HEK293 (cell line): Measurements from ENCODE around the gene IRAK3.

ENCODE experiments used
- CTCF ChIA-PET: fragments of 350-600 bp; formaldehyde crosslinking; extraction: SDS; loops from one replicate; lab custom pipeline; 2021; ENCODE audit warnings: antibody characterized with exemption; lab: Yijun Ruan, JAX
- POLR2A ChIA-PET: fragments of 300-600 bp; formaldehyde crosslinking; extraction: SDS; loops from one replicate; lab custom pipeline; 2020; ENCODE audit warnings: antibody characterized with exemption, inconsistent platforms; lab: Yijun Ruan, JAX
- H3K27ac ChIP-seq: fragments of 200-500 bp; sonication (Bioruptor generic); 2 replicates; pipeline ENCODE4 v1.5.1; 2014; ENCODE audit warnings: low read depth, low read length, control low read depth, inconsistent platforms; ENCODE audit errors: extremely low read depth
- H3K36me3 ChIP-seq, 2 experiments: fragments of 200-500 bp in 1 of 2; sonication (Bioruptor generic) in 1 of 2; 1 replicate in 1 of 2; 2 replicates in 1 of 2; pipeline ENCODE4 v1.5.1; 2014 to 2017; ENCODE audit warnings: inconsistent platforms in 2 of 2, low read length in 2 of 2; ENCODE audit not compliant: control insufficient read depth in 2 of 2, insufficient read depth in 1 of 2
- H3K4me1 ChIP-seq: fragments of 200-500 bp; sonication (Bioruptor generic); 2 replicates; pipeline ENCODE4 v1.5.1; 2014; ENCODE audit warnings: mild to moderate bottlenecking, low read length, inconsistent platforms; ENCODE audit not compliant: control insufficient read depth, insufficient read depth
- H3K4me3 ChIP-seq: 2 replicates; pipeline ENCODE4 v1.5.1; 2011; ENCODE audit warnings: low read depth, mild to moderate bottlenecking, control low read depth, low read length, moderate library complexity
- H3K9me3 ChIP-seq: fragments of 200-500 bp; sonication (Bioruptor generic); 2 replicates; pipeline ENCODE4 v1.5.1; 2014; ENCODE audit warnings: low read depth, low read length, inconsistent platforms; ENCODE audit not compliant: control insufficient read depth, insufficient read depth
- BCL6B ChIP-seq: fragments of 450-650 bp; formaldehyde crosslinking; IDR thresholded peaks from 2 replicates; pipeline ENCODE4 v1.5.1; 2017; ENCODE audit warnings: missing biosample characterization, missing genetic modification characterization
- GLIS2 ChIP-seq: fragments of 450-650 bp; formaldehyde crosslinking; IDR thresholded peaks from 2 replicates; pipeline ENCODE4 v1.5.1; 2016; ENCODE audit warnings: missing biosample characterization, missing genetic modification characterization
- HOXD13 ChIP-seq: sonication (generic); formaldehyde crosslinking; IDR thresholded peaks from 2 replicates; pipeline ENCODE4 v1.8.0; 2022; ENCODE audit warnings: missing genetic modification reagents, borderline replicate concordance
- KLF10 ChIP-seq: fragments of 450-650 bp; IDR thresholded peaks from 2 replicates; pipeline ENCODE4 v1.5.1; 2018; ENCODE audit warnings: missing biosample characterization, mild to moderate bottlenecking, missing genetic modification characterization
- KLF9 ChIP-seq: fragments of 450-650 bp; formaldehyde crosslinking; IDR thresholded peaks from 2 replicates; pipeline ENCODE4 v1.5.1; 2016; ENCODE audit warnings: missing biosample characterization, missing genetic modification characterization, low read depth
- PBX3 ChIP-seq: sonication (generic); formaldehyde crosslinking; IDR thresholded peaks from 2 replicates; pipeline ENCODE4 v1.8.1; 2022; ENCODE audit warnings: mild to moderate bottlenecking, moderate library complexity, missing genetic modification reagents
- SALL2 ChIP-seq: fragments of 450-650 bp; formaldehyde crosslinking; IDR thresholded peaks from 2 replicates; pipeline ENCODE4 v1.5.0; 2017; ENCODE audit warnings: missing biosample characterization, mild to moderate bottlenecking, missing genetic modification characterization, borderline replicate concordance
- SP7 ChIP-seq: fragments of 450-650 bp; formaldehyde crosslinking; IDR thresholded peaks from 2 replicates; pipeline ENCODE4 v1.5.1; 2016; ENCODE audit warnings: missing biosample characterization, missing genetic modification characterization
- WT1 ChIP-seq: fragments of 450-650 bp; formaldehyde crosslinking; IDR thresholded peaks from 2 replicates; pipeline ENCODE4 v1.5.1; 2016; ENCODE audit warnings: missing biosample characterization, missing genetic modification characterization
- YY2 ChIP-seq: fragments of 450-650 bp; formaldehyde crosslinking; IDR thresholded peaks from 2 replicates; pipeline ENCODE4 v1.5.1; 2016; ENCODE audit warnings: missing biosample characterization, missing genetic modification characterization
- ZBTB21 ChIP-seq: fragments of 450-650 bp; formaldehyde crosslinking; IDR thresholded peaks from 2 replicates; pipeline ENCODE4 v1.5.1; 2017; ENCODE audit warnings: missing biosample characterization, missing genetic modification characterization
- ZBTB8A ChIP-seq: fragments of 450-650 bp; formaldehyde crosslinking; IDR thresholded peaks from 2 replicates; pipeline ENCODE4 v1.5.1; 2016; ENCODE audit warnings: missing biosample characterization, missing genetic modification characterization
- ZNF140 ChIP-seq: fragments of 450-650 bp; formaldehyde crosslinking; IDR thresholded peaks from 2 replicates; pipeline ENCODE4 v1.5.1; 2016; ENCODE audit warnings: missing biosample characterization, missing genetic modification characterization
- ZNF223 ChIP-seq: fragments of 450-650 bp; formaldehyde crosslinking; IDR thresholded peaks from 2 replicates; pipeline ENCODE4 v1.5.1; 2016; ENCODE audit warnings: missing biosample characterization, missing genetic modification characterization
- ZNF26 ChIP-seq: fragments of 450-650 bp; formaldehyde crosslinking; IDR thresholded peaks from 2 replicates; pipeline ENCODE4 v1.5.1; 2016; ENCODE audit warnings: missing biosample characterization, missing genetic modification characterization
- ZNF266 ChIP-seq: fragments of 450-650 bp; formaldehyde crosslinking; IDR thresholded peaks from 2 replicates; pipeline ENCODE4 v1.5.1; 2016; ENCODE audit warnings: missing biosample characterization, missing genetic modification characterization, low read depth
- ZNF354C ChIP-seq: fragments of 450-650 bp; formaldehyde crosslinking; IDR thresholded peaks from 2 replicates; pipeline ENCODE4 v1.5.1; 2016; ENCODE audit warnings: missing biosample characterization, missing genetic modification characterization, low read depth, borderline replicate concordance
- ZNF366 ChIP-seq: fragments of 450-650 bp; formaldehyde crosslinking; conservative IDR thresholded peaks from 2 replicates; pipeline ENCODE4 v1.5.1; 2016; ENCODE audit warnings: missing biosample characterization, missing genetic modification characterization
- ZNF37A ChIP-seq: fragments of 450-650 bp; IDR thresholded peaks from 2 replicates; pipeline ENCODE4 v1.5.1; 2018; ENCODE audit warnings: missing biosample characterization, missing genetic modification characterization
- ZNF394 ChIP-seq: fragments of 450-650 bp; formaldehyde crosslinking; IDR thresholded peaks from 2 replicates; pipeline ENCODE4 v1.5.1; 2016; ENCODE audit warnings: missing biosample characterization, missing genetic modification characterization, mild to moderate bottlenecking, moderate library complexity, borderline replicate concordance
- ZNF404 ChIP-seq: fragments of 450-650 bp; formaldehyde crosslinking; IDR thresholded peaks from 2 replicates; pipeline ENCODE4 v1.5.1; 2017; ENCODE audit warnings: missing biosample characterization, missing genetic modification characterization
- ZNF433 ChIP-seq: fragments of 450-650 bp; formaldehyde crosslinking; IDR thresholded peaks from 2 replicates; pipeline ENCODE4 v1.5.1; 2016; ENCODE audit warnings: missing biosample characterization, missing genetic modification characterization, low read depth
- ZNF513 ChIP-seq: fragments of 450-650 bp; IDR thresholded peaks from 2 replicates; pipeline ENCODE4 v1.5.1; 2018; ENCODE audit warnings: missing biosample characterization, missing genetic modification characterization
- ZNF621 ChIP-seq: fragments of 450-650 bp; formaldehyde crosslinking; IDR thresholded peaks from 2 replicates; pipeline ENCODE4 v1.5.1; 2017; ENCODE audit warnings: missing biosample characterization, missing genetic modification characterization
- ZNF654 ChIP-seq: fragments of 450-650 bp; formaldehyde crosslinking; IDR thresholded peaks from 2 replicates; pipeline ENCODE4 v1.5.1; 2016; ENCODE audit warnings: low read depth, missing biosample characterization, missing genetic modification characterization
- ZNF677 ChIP-seq: fragments of 450-650 bp; IDR thresholded peaks from 2 replicates; pipeline ENCODE4 v1.5.0; 2018; ENCODE audit warnings: missing biosample characterization, mild to moderate bottlenecking, missing genetic modification characterization, moderate library complexity
- ZNF777 ChIP-seq: fragments of 450-650 bp; formaldehyde crosslinking; IDR thresholded peaks from 2 replicates; pipeline ENCODE4 v1.5.1; 2017; ENCODE audit warnings: missing biosample characterization, missing genetic modification characterization, borderline replicate concordance
- ZNF785 ChIP-seq: fragments of 450-650 bp; formaldehyde crosslinking; IDR thresholded peaks from 2 replicates; pipeline ENCODE4 v1.5.1; 2016; ENCODE audit warnings: missing biosample characterization, missing genetic modification characterization
- ZSCAN16 ChIP-seq: fragments of 450-650 bp; formaldehyde crosslinking; IDR thresholded peaks from 2 replicates; pipeline ENCODE4 v1.5.1; 2016; ENCODE audit warnings: missing biosample characterization, missing genetic modification characterization
- TF ChIP-seq, protein P1 (sequence below): fragments of 450-650 bp; formaldehyde crosslinking; IDR thresholded peaks from 2 replicates; pipeline ENCODE4 v1.5.1; 2016; ENCODE audit warnings: missing biosample characterization, missing genetic modification characterization

IRAK3 gene

DNA sequence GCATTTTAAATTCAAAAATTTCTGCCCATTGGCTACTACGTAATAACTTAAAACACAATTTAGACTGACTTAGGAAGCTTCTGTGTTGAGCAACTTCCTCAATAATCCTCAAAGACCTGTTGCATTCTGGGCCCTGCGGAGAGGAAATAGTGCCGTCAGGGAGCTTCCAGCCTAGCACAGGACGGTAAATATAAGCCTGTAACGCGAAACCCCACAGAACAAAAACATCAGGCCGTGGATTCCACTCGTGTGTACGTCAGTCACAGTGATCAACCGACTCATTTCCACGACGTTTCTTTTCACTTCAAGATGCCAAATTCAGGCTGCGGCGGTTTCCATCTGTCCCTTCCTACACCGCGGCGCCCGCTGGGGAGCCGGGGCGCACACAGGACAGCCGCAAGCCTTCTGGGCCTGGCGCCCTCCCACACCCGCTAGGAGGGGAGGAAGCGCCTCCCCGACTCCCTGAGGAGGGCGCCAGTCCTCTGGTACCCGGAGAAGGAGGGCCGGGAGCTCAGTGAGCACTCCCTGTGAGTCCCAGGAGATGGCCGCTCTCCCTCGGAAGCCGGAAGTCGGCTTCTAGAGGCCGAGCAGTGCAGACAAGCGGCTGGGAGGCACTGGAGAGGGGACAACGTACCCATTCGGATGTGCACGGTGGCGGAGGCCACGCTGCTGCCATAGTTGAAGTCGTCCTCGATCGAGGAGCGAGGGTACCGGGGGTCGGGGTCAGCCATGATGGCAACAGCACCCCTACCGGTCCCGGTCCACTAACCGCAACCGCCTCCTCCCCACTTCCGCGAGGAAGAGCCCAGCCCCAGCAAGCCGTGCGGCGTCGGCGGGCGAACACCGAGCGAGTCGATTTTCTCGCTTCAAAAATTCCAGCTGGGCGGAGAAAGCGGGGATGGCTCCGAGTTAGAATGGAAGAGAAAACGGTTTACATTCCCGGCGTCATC, 19.5 kb upstream of the IRAK3 start, which contains the start of gene TMBIM4:
Gene TMBIM4 (minus strand): TSS at position 776 of the 950 bp plus-strand sequence. CDS start 45 bp downstream, at position 731.
- Histone ChIP-seq H3K4me1 (no peaks in the 10 kb centered on the region), H3K27ac (peak within 1 kb of the TSS; percentile 89), H3K36me3 (peaks cover 0 to 3% of the 10 kb centered on the region in 2 experiments; a peak in 1 of 3 replicates), H3K4me3 (peak within 1 kb of the TSS; percentile 98), H3K9me3 (no peaks in the 10 kb centered on the region)
- ChIA-PET POLR2A (interaction anchor here (0.6 to 2.7 kb wide), 18 partner anchors 8 to 1100 kb away, joined by 3 to 36 read pairs (median 4); partner anchors contain the start of genes CAND1, HELB and LLPH), CTCF (interaction anchor here (0.5 to 2.0 kb wide), 18 partner anchors 9 to 1345 kb away, joined by 3 to 7 read pairs (median 3); no protein-coding TSS in a partner anchor)
- TF ChIP-seq ZNF26 (tag by site-specific recombination), result no peak
- TF ChIP-seq, protein P1, sequence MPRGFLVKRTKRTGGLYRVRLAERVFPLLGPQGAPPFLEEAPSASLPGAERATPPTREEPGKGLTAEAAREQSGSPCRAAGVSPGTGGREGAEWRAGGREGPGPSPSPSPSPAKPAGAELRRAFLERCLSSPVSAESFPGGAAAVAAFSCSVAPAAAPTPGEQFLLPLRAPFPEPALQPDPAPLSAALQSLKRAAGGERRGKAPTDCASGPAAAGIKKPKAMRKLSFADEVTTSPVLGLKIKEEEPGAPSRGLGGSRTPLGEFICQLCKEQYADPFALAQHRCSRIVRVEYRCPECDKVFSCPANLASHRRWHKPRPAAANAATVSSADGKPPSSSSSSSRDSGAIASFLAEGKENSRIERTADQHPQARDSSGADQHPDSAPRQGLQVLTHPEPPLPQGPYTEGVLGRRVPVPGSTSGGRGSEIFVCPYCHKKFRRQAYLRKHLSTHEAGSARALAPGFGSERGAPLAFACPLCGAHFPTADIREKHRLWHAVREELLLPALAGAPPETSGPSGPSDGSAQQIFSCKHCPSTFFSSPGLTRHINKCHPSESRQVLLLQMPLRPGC (tag by site-specific recombination), result peak; percentile 45
- TF ChIP-seq GLIS2 (tag by site-specific recombination), result peak; percentile 98
- TF ChIP-seq BCL6B (tag by site-specific recombination), result peak; percentile 54; the same call in 1 of the 2 replicates
- no peak for TF ChIP-seq ZNF140 (tag by site-specific recombination)
- TF ChIP-seq ZNF366 (tag by site-specific recombination), result peak; percentile 92
- TF ChIP-seq HOXD13 (CRISPR knock-in tag), result no peak
- TF ChIP-seq ZNF785 (tag by site-specific recombination), result peak; percentile 69
- TF ChIP-seq WT1, result peak; percentile 92
- TF ChIP-seq ZNF404 (tag by site-specific recombination), result 0 out of 2 replicates have a peak, but pooled peaks have one; percentile 12
- TF ChIP-seq ZNF394 (tag by site-specific recombination), result peak; percentile 61; the same call in 1 of the 2 replicates
- TF ChIP-seq YY2 (tag by site-specific recombination), result peak; percentile 89
- TF ChIP-seq ZNF677, result no peak
- TF ChIP-seq SALL2 (tag by site-specific recombination), result no peak
- TF ChIP-seq PBX3 (CRISPR knock-in tag), result 0 out of 2 replicates have a peak, but pooled peaks have one; percentile 61
- TF ChIP-seq ZBTB8A (tag by site-specific recombination), result peak; percentile 100
- peak; percentile 77 for TF ChIP-seq ZSCAN16
- TF ChIP-seq ZNF777, result peak; percentile 73; the same call in 1 of the 2 replicates
- TF ChIP-seq ZNF513 (tag by site-specific recombination), result peak; percentile 93
- TF ChIP-seq ZNF433 (tag by site-specific recombination), result no peak
- no peak for TF ChIP-seq ZNF621 (tag by site-specific recombination)
- TF ChIP-seq SP7 (tag by site-specific recombination), result peak; percentile 88
- 0 out of 2 replicates have a peak, but pooled peaks have one; percentile 15 for TF ChIP-seq ZNF223 (tag by site-specific recombination)
- no peak for TF ChIP-seq ZNF354C (tag by site-specific recombination)
- TF ChIP-seq KLF10 (tag by site-specific recombination), result 0 out of 2 replicates have a peak, but pooled peaks have one; percentile 11
- TF ChIP-seq ZNF37A (tag by site-specific recombination), result peak; percentile 85
- TF ChIP-seq ZNF266, result no peak
- peak; percentile 40 for TF ChIP-seq KLF9 (tag by site-specific recombination)
- TF ChIP-seq ZNF654 (tag by site-specific recombination), result peak; percentile 2; the same call in 1 of the 2 replicates
- TF ChIP-seq ZBTB21, result peak; percentile 71
